ENCODE data around the gene MMP1. TPM values are rescaled to one million over a fixed set of nuclear protein-coding genes. Genes with fewer than 3 reads are reported as not detected.

Gene MMP1
- total RNA-seq, 1 donor from 2014 or later = 0.13 TPM

DNA sequence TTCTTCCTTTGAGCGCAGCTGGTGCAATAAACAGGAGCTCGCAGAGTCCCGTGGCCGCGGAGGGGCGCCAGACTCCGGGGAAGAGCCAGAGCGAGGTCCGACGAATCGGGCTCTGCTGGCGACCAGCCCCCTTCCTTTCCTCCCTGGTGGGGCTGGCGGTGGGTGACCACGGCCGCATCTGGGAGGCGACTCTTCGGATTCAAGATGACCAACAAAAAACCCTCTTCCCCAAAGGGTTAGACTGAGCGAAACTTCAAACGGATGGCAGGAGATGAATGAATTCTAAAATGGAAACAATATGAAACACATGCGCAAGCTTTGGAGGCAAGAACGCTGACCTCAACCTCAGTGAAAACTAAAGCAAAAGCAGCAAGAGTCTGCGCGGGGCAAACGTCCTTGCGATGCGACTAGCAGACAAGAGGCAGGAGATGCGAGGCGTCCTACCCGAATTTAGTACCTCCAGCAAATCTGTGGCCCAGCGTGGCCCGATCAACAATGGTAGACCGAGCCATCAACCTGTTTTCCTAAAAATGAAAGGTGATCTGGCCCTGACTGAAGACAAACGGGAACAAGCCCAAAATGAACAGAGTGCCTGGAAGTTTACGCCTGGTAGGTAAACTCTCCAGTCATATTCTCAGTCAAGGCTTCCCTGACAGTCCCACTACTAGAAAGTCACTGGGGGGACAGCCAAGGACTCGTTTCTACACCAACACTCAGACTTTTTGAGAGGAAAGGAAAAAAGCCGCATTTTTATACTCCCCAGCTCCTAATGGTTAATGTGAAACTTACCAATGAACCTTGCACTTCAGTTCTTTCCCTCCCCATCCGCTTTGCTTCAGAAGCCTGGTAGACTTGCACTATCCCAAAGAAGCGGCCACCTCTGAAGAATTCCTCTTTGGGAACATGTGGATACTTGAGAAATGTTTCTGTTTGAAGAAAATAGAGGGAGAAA, 33.8 kb upstream of the MMP1 start:
- Mint-ChIP-seq H3K36me3 (no peaks in the 10 kb centered on the region), H3K27me3 (ENCODE audit: low read depth) (no peaks in the 10 kb centered on the region), H3K9me3 (peaks cover 5% of the 10 kb centered on the region), H3K4me1 (peaks cover 6% of the 10 kb centered on the region), H3K27ac (no peak overlapping the region), H3K4me3 (no peak overlapping the region)
- TF ChIP-seq, protein P1, sequence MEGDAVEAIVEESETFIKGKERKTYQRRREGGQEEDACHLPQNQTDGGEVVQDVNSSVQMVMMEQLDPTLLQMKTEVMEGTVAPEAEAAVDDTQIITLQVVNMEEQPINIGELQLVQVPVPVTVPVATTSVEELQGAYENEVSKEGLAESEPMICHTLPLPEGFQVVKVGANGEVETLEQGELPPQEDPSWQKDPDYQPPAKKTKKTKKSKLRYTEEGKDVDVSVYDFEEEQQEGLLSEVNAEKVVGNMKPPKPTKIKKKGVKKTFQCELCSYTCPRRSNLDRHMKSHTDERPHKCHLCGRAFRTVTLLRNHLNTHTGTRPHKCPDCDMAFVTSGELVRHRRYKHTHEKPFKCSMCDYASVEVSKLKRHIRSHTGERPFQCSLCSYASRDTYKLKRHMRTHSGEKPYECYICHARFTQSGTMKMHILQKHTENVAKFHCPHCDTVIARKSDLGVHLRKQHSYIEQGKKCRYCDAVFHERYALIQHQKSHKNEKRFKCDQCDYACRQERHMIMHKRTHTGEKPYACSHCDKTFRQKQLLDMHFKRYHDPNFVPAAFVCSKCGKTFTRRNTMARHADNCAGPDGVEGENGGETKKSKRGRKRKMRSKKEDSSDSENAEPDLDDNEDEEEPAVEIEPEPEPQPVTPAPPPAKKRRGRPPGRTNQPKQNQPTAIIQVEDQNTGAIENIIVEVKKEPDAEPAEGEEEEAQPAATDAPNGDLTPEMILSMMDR (IDR thresholded peaks at IDR 0.05; ENCODE audit: unreplicated experiment) = no peak
- DNase-seq (ENCODE audit: low spot score in 2 of 2, unreplicated experiment in 2 of 2) = no peak

DNA sequence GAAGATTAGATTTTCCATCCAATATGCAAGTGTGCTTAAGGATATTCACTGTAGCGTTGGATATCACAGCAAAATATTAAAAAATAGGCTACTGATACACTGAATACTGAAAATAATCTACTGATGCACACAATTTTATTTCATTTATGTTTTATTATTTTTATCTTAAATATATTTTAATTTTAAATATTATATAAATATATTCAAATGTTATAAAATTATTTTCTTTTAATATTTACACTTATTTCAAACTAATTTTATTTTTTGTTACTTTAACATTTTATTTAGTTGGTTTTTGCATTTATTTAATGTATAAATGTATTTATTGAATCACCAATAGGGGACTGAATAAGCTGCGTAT, 33.1 kb upstream of the MMP1 start:
- H3K27ac Mint-ChIP-seq = no peak overlapping the region
- peaks cover 2% of the 10 kb centered on the region for H3K36me3 Mint-ChIP-seq

DNA sequence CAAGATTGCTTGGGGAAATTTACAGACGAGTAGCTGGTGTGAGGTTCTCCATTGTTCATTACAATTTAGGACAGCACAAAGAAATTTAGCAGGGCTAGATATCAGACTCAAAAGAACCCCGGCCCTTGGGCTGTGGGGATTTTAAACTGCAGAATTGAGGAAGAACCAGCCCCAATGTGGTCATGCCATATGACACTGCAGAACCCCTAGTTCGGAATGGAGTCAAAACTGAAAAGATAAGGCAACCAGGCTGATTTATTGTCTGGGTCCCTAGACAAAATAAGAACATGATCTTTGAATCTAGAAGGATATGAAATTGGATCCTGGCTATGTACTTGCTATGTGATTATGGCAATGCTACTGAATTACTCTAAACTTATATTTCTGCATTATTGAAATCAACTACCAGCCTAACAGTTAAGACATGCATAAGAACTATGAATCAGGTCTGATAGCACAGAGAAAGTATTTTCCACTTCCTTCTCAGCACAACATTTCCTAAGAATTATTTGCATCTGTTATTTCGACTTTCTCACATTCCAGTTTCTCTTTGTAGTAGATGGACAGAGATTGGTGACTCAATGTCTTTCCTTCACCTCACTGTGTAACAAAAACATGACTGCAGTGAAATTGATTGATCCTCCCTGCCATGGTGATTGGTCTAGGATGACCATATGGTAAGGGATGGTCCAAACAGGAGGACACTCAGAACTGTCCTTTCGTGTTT, 32.2 kb upstream of the MMP1 start:
- H3K4me3 Mint-ChIP-seq = no peak overlapping the region
- peaks cover 8% of the 10 kb centered on the region for H3K9me3 Mint-ChIP-seq
- peaks cover 6% of the 10 kb centered on the region for H3K4me1 Mint-ChIP-seq
- H3K27ac Mint-ChIP-seq = no peak overlapping the region
- DNase-seq (ENCODE audit: low spot score in 2 of 2, unreplicated experiment in 2 of 2) = no peak
- H3K36me3 Mint-ChIP-seq = peaks cover 2% of the 10 kb centered on the region
- no peaks in the 10 kb centered on the region for H3K27me3 Mint-ChIP-seq (ENCODE audit: low read depth)
- TF ChIP-seq, protein P1 (IDR thresholded peaks at IDR 0.05; ENCODE audit: unreplicated experiment) = no peak

More for the DNA sequence above, 33.1 kb upstream of the MMP1 start:
- Mint-ChIP-seq H3K4me3 (no peak overlapping the region), H3K4me1 (peaks cover 6% of the 10 kb centered on the region), H3K9me3 (peaks cover 8% of the 10 kb centered on the region), H3K27me3 (ENCODE audit: low read depth) (no peaks in the 10 kb centered on the region)
- TF ChIP-seq, protein P1 (IDR thresholded peaks at IDR 0.05; ENCODE audit: unreplicated experiment) = no peak
- no peak for DNase-seq (ENCODE audit: low spot score in 2 of 2, unreplicated experiment in 2 of 2)

DNA sequence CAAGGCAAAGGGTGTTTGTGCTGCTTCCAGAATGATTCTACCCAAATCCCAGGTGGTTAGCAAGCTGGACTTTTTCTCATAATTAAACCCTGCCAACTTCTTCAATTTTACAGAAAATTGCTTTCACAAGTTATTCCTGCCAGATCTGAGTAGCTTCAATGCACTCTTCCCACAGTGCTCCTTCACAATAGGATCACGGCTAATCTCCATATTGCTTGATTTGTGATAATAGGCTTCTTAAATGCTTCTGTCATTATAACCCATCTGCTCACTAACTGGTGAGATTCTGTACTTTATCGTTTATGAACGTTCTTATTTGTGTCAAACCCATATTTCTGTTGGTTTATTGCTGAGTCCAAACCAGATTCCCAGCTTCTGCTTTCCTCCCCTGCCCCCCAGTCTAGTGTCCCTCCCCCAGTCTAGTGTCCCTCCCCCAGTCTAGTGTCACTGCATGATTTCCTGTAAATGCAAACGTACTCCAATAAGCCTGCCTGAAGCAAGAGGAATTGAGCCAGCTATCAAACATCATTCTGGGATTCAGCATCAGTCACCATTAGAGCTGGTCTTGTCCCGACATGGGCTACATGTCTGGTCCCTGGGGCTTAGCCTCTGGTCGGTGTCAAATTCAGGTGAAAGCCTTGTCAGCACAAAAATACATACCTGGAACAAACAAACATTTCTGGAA, 31.5 kb upstream of the MMP1 start:
- Mint-ChIP-seq H3K4me3 (no peak overlapping the region), H3K9me3 (peaks cover 12% of the 10 kb centered on the region), H3K36me3 (peaks cover 2% of the 10 kb centered on the region), H3K27me3 (ENCODE audit: low read depth) (no peaks in the 10 kb centered on the region), H3K4me1 (peaks cover 6% of the 10 kb centered on the region), H3K27ac (no peak overlapping the region)
- TF ChIP-seq, protein P1 (IDR thresholded peaks at IDR 0.05; ENCODE audit: unreplicated experiment) = no peak
- no peak for DNase-seq (ENCODE audit: low spot score in 2 of 2, unreplicated experiment in 2 of 2)

DNA sequence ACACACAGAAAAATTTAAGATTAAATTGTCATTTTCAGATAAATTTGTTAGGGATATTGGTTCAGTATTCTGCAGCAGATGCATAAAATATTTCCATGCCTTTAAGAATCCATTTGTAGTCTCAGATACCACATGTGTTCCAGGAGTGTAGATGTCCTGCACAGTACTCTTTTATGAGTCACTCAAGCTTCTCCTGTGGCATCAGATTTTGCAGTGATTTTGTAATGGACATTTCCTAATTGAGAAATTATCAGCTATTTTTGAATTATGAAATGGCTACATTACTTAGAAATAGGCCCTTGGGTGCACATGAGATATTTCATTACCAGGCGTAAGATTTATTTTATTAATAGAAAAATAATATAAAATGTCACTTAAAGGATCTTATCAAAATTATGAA, 26.6 kb upstream of the MMP1 start:
- Mint-ChIP-seq H3K27ac (no peak overlapping the region), H3K4me1 (peaks cover 2% of the 10 kb centered on the region), H3K36me3 (peaks cover 2% of the 10 kb centered on the region), H3K4me3 (no peak overlapping the region), H3K9me3 (peaks cover 12% of the 10 kb centered on the region), H3K27me3 (ENCODE audit: low read depth) (no peaks in the 10 kb centered on the region)
- no peak for DNase-seq (ENCODE audit: low spot score in 2 of 2, unreplicated experiment in 2 of 2)
- TF ChIP-seq, protein P1 (IDR thresholded peaks at IDR 0.05; ENCODE audit: unreplicated experiment) = no peak

All from mesothelial cell of epicardium (in vitro differentiated cells).